Fibroblast of skin of scalp (primary cell): Measurements from ENCODE around the gene ZKSCAN7.
"Not testable (repeated sequence)": the region's sequence is repeated elsewhere in the genome, so short reads cannot be mapped to it uniquely, and the experiment has no call there.

Experiments
- DNase-seq: peaks from one replicate; pipeline ENCODE4 v3.0.0-alpha.2; 2013

The ZKSCAN7 gene

GRCh38 chr3:44577354-44577952 lies 22.5 kb downstream of the ZKSCAN7 start:
- not testable (repeated sequence) for DNase-seq

- not testable (repeated sequence) for DNase-seq
These were observed 23.3 kb downstream of the ZKSCAN7 start for GRCh38 chr3:44578316-44578715.

- DNase-seq = not testable (repeated sequence)
These were observed 24.0 kb downstream of the ZKSCAN7 start for GRCh38 chr3:44578924-44579515.

GRCh38 chr3:44579749-44580148 lies 24.8 kb downstream of the ZKSCAN7 start:
- not testable (repeated sequence) for DNase-seq

GRCh38 chr3:44580971-44581370 lies 26.0 kb downstream of the ZKSCAN7 start:
- not testable (repeated sequence) for DNase-seq

- peak; percentile 82 for DNase-seq
These were observed 29.9 kb downstream of the ZKSCAN7 start, which contains the start of gene ZNF660 for GRCh38 chr3:44584646-44585501. ZNF660 (plus strand) TSS chr3:44584964; CDS start chr3:44594194, 9,230 bp downstream.

- no peak for DNase-seq
These were observed 41.6 kb downstream of the ZKSCAN7 start for GRCh38 chr3:44596621-44597020.

GRCh38 chr3:44601749-44602148 lies 46.8 kb downstream of the ZKSCAN7 start:
- no peak for DNase-seq

- DNase-seq = no peak
These were observed 57.7 kb downstream of the ZKSCAN7 start for GRCh38 chr3:44612678-44613077.
